Activated naive CD4-positive, alpha-beta T cell treated with anti-CD3 and anti-CD28 coated beads, Interleukin-2, amount 50 U/mL, for 16 hours (primary cell): ENCODE data around the gene USP17L20.
"Not testable (repeated sequence)": the region's sequence is repeated elsewhere in the genome, so short reads cannot be mapped to it uniquely, and the experiment has no call there.

Source experiments
- DNase-seq: peaks from one replicate; pipeline ENCODE4 v3.0.0-alpha.2; 2020

The USP17L20 gene

GRCh38 chr4:9257824-9258223, at the start of gene USP17L20:
Gene USP17L20 (plus strand): TSS chr4:9258124. CDS start chr4:9258124, 0 bp downstream.
- DNase-seq = not testable (repeated sequence)

- not testable (repeated sequence) for DNase-seq
Observed at GRCh38 chr4:9210357-9210756, 47.6 kb upstream of the USP17L20 start, which contains the start of gene USP17L10. Gene USP17L10 (plus strand): TSS chr4:9210657. CDS start chr4:9210657, 0 bp downstream.

- DNase-seq = not testable (repeated sequence)
Observed at GRCh38 chr4:9214701-9215100, 43.2 kb upstream of the USP17L20 start.

GRCh38 chr4:9215105-9215504, 42.8 kb upstream of the USP17L20 start, which contains the start of gene USP17L11:
Gene USP17L11 (plus strand): TSS chr4:9215405. CDS start chr4:9215405, 0 bp downstream.
- DNase-seq = not testable (repeated sequence)

GRCh38 chr4:9219852-9220251, 38.1 kb upstream of the USP17L20 start, which contains the start of gene USP17L12:
Gene USP17L12 (plus strand): TSS chr4:9220152. CDS start chr4:9220152, 0 bp downstream.
- not testable (repeated sequence) for DNase-seq

- DNase-seq = not testable (repeated sequence)
Observed at GRCh38 chr4:9224596-9224995, 33.3 kb upstream of the USP17L20 start, which contains the start of gene USP17L13. Gene USP17L13 (plus strand): TSS chr4:9224896. CDS start chr4:9224896, 0 bp downstream.

GRCh38 chr4:9230249-9230648, 27.7 kb upstream of the USP17L20 start:
- not testable (repeated sequence) for DNase-seq

GRCh38 chr4:9234085-9234484, 23.8 kb upstream of the USP17L20 start, which contains the start of gene USP17L15:
Gene USP17L15 (plus strand): TSS chr4:9234385. CDS start chr4:9234385, 0 bp downstream.
- DNase-seq = not testable (repeated sequence)

- DNase-seq = not testable (repeated sequence)
Observed at GRCh38 chr4:9238461-9238860, 19.5 kb upstream of the USP17L20 start.

GRCh38 chr4:9243579-9243978, 14.3 kb upstream of the USP17L20 start, which contains the start of gene USP17L17:
Gene USP17L17 (plus strand): TSS chr4:9243879. CDS start chr4:9243879, 0 bp downstream.
- not testable (repeated sequence) for DNase-seq

- not testable (repeated sequence) for DNase-seq
Observed at GRCh38 chr4:9247953-9248680, 9.8 kb upstream of the USP17L20 start, which contains the start of gene USP17L18. Gene USP17L18 (plus strand): TSS chr4:9248630. CDS start chr4:9248630, 0 bp downstream.

- DNase-seq = not testable (repeated sequence)
Observed at GRCh38 chr4:9253078-9253477, 4.8 kb upstream of the USP17L20 start, which contains the start of gene USP17L19. Gene USP17L19 (plus strand): TSS chr4:9253378. CDS start chr4:9253378, 0 bp downstream.

- not testable (repeated sequence) for DNase-seq
Observed at GRCh38 chr4:9262572-9262971, 4.6 kb downstream of the USP17L20 start, which contains the start of gene USP17L21. Gene USP17L21 (plus strand): TSS chr4:9262872. CDS start chr4:9262872, 0 bp downstream.

- DNase-seq = not testable (repeated sequence)
Observed at GRCh38 chr4:9267319-9267718, 9.4 kb downstream of the USP17L20 start, which contains the start of gene USP17L22. Gene USP17L22 (plus strand): TSS chr4:9267619. CDS start chr4:9267619, 0 bp downstream.

GRCh38 chr4:9271719-9272118, 13.8 kb downstream of the USP17L20 start:
- peak; percentile 6 for DNase-seq
